Trophoblast cell (in vitro differentiated cells and primary cell): ENCODE results near the gene PPM1J.
A peak's percentile ranks its signal among the peaks of the same experiment; 100 is the strongest.
"Not testable (repeated sequence)": the region's sequence is repeated elsewhere in the genome, so short reads cannot be mapped to it uniquely, and the experiment has no call there.

Experiments used
- DNase-seq, 2 donors: peaks; one replicate each; pipeline ENCODE4 v3.0.0-alpha.2; 2016
- H2AFZ ChIP-seq: 2 replicates; pipeline ENCODE4 v1.6.1; 2013; ENCODE audit warnings: low read length, moderate library complexity, mild to moderate bottlenecking; ENCODE audit not compliant: insufficient read depth, poor library complexity
- H2AK5ac ChIP-seq: 2 replicates; pipeline ENCODE4 v1.6.1; 2013; ENCODE audit warnings: mild to moderate bottlenecking, low read length
- H2BK120ac ChIP-seq: 2 replicates; pipeline ENCODE4 v1.6.1; 2013; ENCODE audit warnings: low read length, mild to moderate bottlenecking, moderate library complexity; ENCODE audit not compliant: insufficient read depth, poor library complexity
- H2BK12ac ChIP-seq: 2 replicates; pipeline ENCODE4 v1.6.1; 2013; ENCODE audit warnings: mild to moderate bottlenecking, low read length, moderate library complexity
- H2BK5ac ChIP-seq: 2 replicates; pipeline ENCODE4 v1.6.1; 2013; ENCODE audit warnings: low read length, low read depth, moderate library complexity, mild to moderate bottlenecking; ENCODE audit not compliant: poor library complexity
- H3K14ac ChIP-seq: 2 replicates; pipeline ENCODE4 v1.6.1; 2013; ENCODE audit warnings: mild to moderate bottlenecking, low read length
- H3K18ac ChIP-seq: 2 replicates; pipeline ENCODE4 v1.6.1; 2013; ENCODE audit warnings: mild to moderate bottlenecking, low read length
- H3K23ac ChIP-seq: 2 replicates; pipeline ENCODE4 v1.6.1; 2013; ENCODE audit warnings: low read length
- H3K27ac ChIP-seq: 2 replicates; pipeline ENCODE4 v1.5.1; 2013; ENCODE audit warnings: low read depth, mild to moderate bottlenecking, inconsistent platforms, low read length, moderate library complexity
- H3K27me3 ChIP-seq: 2 replicates; pipeline ENCODE4 v1.6.1; 2013; ENCODE audit warnings: inconsistent platforms, mild to moderate bottlenecking, low read length, moderate library complexity; ENCODE audit not compliant: insufficient read depth
- H3K36me3 ChIP-seq, 2 experiments: 1 replicate in 1 of 2; 2 replicates in 1 of 2; pipeline ENCODE4 v1.6.1; 2013; ENCODE audit warnings: low read length in 2 of 2, mild to moderate bottlenecking in 2 of 2, moderate library complexity in 1 of 2; ENCODE audit not compliant: insufficient read depth in 2 of 2, control insufficient read depth in 1 of 2
- H3K4ac ChIP-seq: 2 replicates; pipeline ENCODE4 v1.6.1; 2013; ENCODE audit warnings: low read depth, mild to moderate bottlenecking, low read length, moderate library complexity
- H3K4me1 ChIP-seq, 2 experiments: 1 replicate in 1 of 2; 2 replicates in 1 of 2; pipeline ENCODE4 v1.6.1; 2013; ENCODE audit warnings: low read length in 2 of 2, mild to moderate bottlenecking in 2 of 2, moderate library complexity in 1 of 2; ENCODE audit not compliant: insufficient read depth in 2 of 2, control insufficient read depth in 1 of 2
- H3K4me2 ChIP-seq: 2 replicates; pipeline ENCODE4 v1.6.1; 2013; ENCODE audit warnings: inconsistent platforms, mild to moderate bottlenecking, low read length, moderate library complexity
- H3K4me3 ChIP-seq: 2 replicates; pipeline ENCODE4 v1.5.1; 2013; ENCODE audit warnings: mild to moderate bottlenecking, low read depth, low read length, inconsistent platforms
- H3K79me1 ChIP-seq: one replicate; pipeline ENCODE4 v1.6.1; 2013; ENCODE audit warnings: low read length
- H3K79me2 ChIP-seq: 2 replicates; pipeline ENCODE4 v1.6.1; 2013; ENCODE audit warnings: low read length, mild to moderate bottlenecking; ENCODE audit not compliant: control insufficient read depth, insufficient read depth, poor library complexity
- H3K9ac ChIP-seq: 2 replicates; pipeline ENCODE4 v1.6.1; 2013; ENCODE audit warnings: mild to moderate bottlenecking, low read length
- H3K9me3 ChIP-seq: 2 replicates; pipeline ENCODE4 v1.6.1; 2013; ENCODE audit warnings: low read depth, mild to moderate bottlenecking, control low read depth, inconsistent platforms, low read length; ENCODE audit not compliant: insufficient read depth
- H4K12ac ChIP-seq: 2 replicates; pipeline ENCODE4 v1.6.1; 2013; ENCODE audit warnings: low read depth, mild to moderate bottlenecking, low read length, moderate library complexity
- H4K8ac ChIP-seq: 2 replicates; pipeline ENCODE4 v1.6.1; 2013; ENCODE audit warnings: low read depth, mild to moderate bottlenecking, low read length, moderate library complexity
- H4K91ac ChIP-seq: one replicate; pipeline ENCODE4 v1.6.1; 2013; ENCODE audit warnings: low read depth, mild to moderate bottlenecking, low read length, moderate library complexity
- whole genome bisulfite sequencing: extraction: QIAGEN DNeasy Blood & Tissue Kit; methylation state at CpG from one replicate; pipeline ENCODE4 v1.1.7; 2013; ENCODE audit warnings: missing lambda C conversion rate; ENCODE audit not compliant: insufficient read length, insufficient coverage; ENCODE audit errors: extremely low coverage; 5-methylcytosine and 5-hydroxymethylcytosine counted together

PPM1J gene

GRCh38 chr1:112729011-112729410 is 13.9 kb upstream of the PPM1J start:
- H2BK5ac ChIP-seq, H4K12ac ChIP-seq, H3K79me2 ChIP-seq, H4K91ac ChIP-seq, H3K79me1 ChIP-seq, H2BK120ac ChIP-seq, H3K4ac ChIP-seq, H3K14ac ChIP-seq, H3K23ac ChIP-seq, H3K18ac ChIP-seq, H3K9ac ChIP-seq, H3K36me3 ChIP-seq, H3K27me3 ChIP-seq, H3K4me3 ChIP-seq, H2BK12ac ChIP-seq, H3K4me2 ChIP-seq, H3K9me3 ChIP-seq, H2AFZ ChIP-seq, H3K27ac ChIP-seq, H3K4me1 ChIP-seq, H2AK5ac ChIP-seq, DNase-seq, H4K8ac ChIP-seq: not testable (repeated sequence)
- no CpG with 5 or more reads among the region's 3 CpGs for WGBS

GRCh38 chr1:112728306-112728971 is 13.3 kb upstream of the PPM1J start:
- H3K79me1 ChIP-seq, H2BK5ac ChIP-seq, H3K27me3 ChIP-seq, H2AK5ac ChIP-seq, H4K91ac ChIP-seq, H3K14ac ChIP-seq, H3K27ac ChIP-seq, H3K4me1 ChIP-seq, DNase-seq, H3K4ac ChIP-seq, H4K8ac ChIP-seq, H3K9ac ChIP-seq, H3K18ac ChIP-seq, H3K79me2 ChIP-seq, H2AFZ ChIP-seq, H3K9me3 ChIP-seq, H3K23ac ChIP-seq, H2BK120ac ChIP-seq, H4K12ac ChIP-seq, H2BK12ac ChIP-seq, H3K4me3 ChIP-seq, H3K4me2 ChIP-seq, H3K36me3 ChIP-seq: not testable (repeated sequence)
- no CpG with 5 or more reads among the region's 33 CpGs for WGBS

- H3K14ac ChIP-seq: no peak overlapping the region
- no peaks in the 10 kb centered on the region for H3K9me3 ChIP-seq
- WGBS: no CpG with 5 or more reads among the region's 2 CpGs
- no peak overlapping the region for H2BK5ac ChIP-seq
- no peaks in the 10 kb centered on the region for H3K27me3 ChIP-seq
- no peak overlapping the region for H4K91ac ChIP-seq
- no peak overlapping the region for H2BK120ac ChIP-seq
- H3K4me1 ChIP-seq: peaks cover 5% of the 10 kb centered on the region in 2 experiments
- H3K4ac ChIP-seq: no peak overlapping the region
- H3K18ac ChIP-seq: no peak overlapping the region
- H3K9ac ChIP-seq: no peak overlapping the region
- no peak overlapping the region for H4K12ac ChIP-seq
- H2BK12ac ChIP-seq: no peak overlapping the region
- no peak overlapping the region for H2AK5ac ChIP-seq
- no peak overlapping the region for H3K4me2 ChIP-seq
- no peaks in the 10 kb centered on the region for H3K79me2 ChIP-seq
- DNase-seq: peak in 1 of 2 donors; percentile 15
- no peaks in the 10 kb centered on the region for H3K36me3 ChIP-seq
- H4K8ac ChIP-seq: no peak overlapping the region
- H3K27ac ChIP-seq: no peak overlapping the region
- H3K23ac ChIP-seq: no peak overlapping the region
- no peaks in the 10 kb centered on the region for H3K79me1 ChIP-seq
- no peak overlapping the region for H2AFZ ChIP-seq
- H3K4me3 ChIP-seq: no peak overlapping the region
Observed at GRCh38 chr1:112727716-112728115, 12.6 kb upstream of the PPM1J start.

- H3K4me3 ChIP-seq, H3K18ac ChIP-seq, H4K12ac ChIP-seq, H3K4ac ChIP-seq, H2BK120ac ChIP-seq, H2BK12ac ChIP-seq, H3K27ac ChIP-seq, H3K14ac ChIP-seq, H3K23ac ChIP-seq, H4K8ac ChIP-seq, H3K4me2 ChIP-seq, H3K9ac ChIP-seq, H3K79me2 ChIP-seq, H3K36me3 ChIP-seq, H3K27me3 ChIP-seq, H2BK5ac ChIP-seq, H3K9me3 ChIP-seq, H2AFZ ChIP-seq, DNase-seq, H3K79me1 ChIP-seq, H4K91ac ChIP-seq, H2AK5ac ChIP-seq: not testable (repeated sequence)
- WGBS: no CpG with 5 or more reads among the region's 4 CpGs
- H3K4me1 ChIP-seq: peaks cover 9 to 11% of the 10 kb centered on the region in 2 experiments
Observed at GRCh38 chr1:112724240-112724639, 9.1 kb upstream of the PPM1J start.
